Measurements from ENCODE around the gene EIF4E2.

Gene EIF4E2, protein sequence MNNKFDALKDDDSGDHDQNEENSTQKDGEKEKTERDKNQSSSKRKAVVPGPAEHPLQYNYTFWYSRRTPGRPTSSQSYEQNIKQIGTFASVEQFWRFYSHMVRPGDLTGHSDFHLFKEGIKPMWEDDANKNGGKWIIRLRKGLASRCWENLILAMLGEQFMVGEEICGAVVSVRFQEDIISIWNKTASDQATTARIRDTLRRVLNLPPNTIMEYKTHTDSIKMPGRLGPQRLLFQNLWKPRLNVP

GRCh38 chr2:232550354-232551249 is at the start of gene EIF4E2, which contains the start of gene TIGD1:
EIF4E2 (plus strand) TSS chr2:232550689; CDS start chr2:232550725, 36 bp downstream.
TIGD1 (minus strand) TSS chr2:232550557; CDS start chr2:232549882, 675 bp downstream.
- H3K9ac ChIP-seq (ENCODE audit: low read depth in 1 of 2, low read length in 2 of 2): peak within 1 kb of the TSS; percentile 90 to 94
- peak within 1 kb of the TSS; percentile 94 for H3K27ac ChIP-seq (ENCODE audit: low read depth, low read length)
- peak within 1 kb of the TSS; percentile 96 to 99 for H3K4me3 ChIP-seq (ENCODE audit: low read depth in 1 of 2, low read length in 2 of 2)
- peaks cover 17 to 18% of the 10 kb centered on the region in 2 donors for H3K4me1 ChIP-seq (ENCODE audit: control insufficient read depth in 1 of 2, insufficient read depth in 2 of 2, low read length in 2 of 2)
- H3K27me3 ChIP-seq (ENCODE audit: control insufficient read depth in 1 of 2, insufficient read depth in 2 of 2, low read length in 2 of 2): no peaks in the 10 kb centered on the region
- H3K36me3 ChIP-seq (ENCODE audit: control insufficient read depth in 1 of 2, insufficient read depth in 2 of 2, low read length in 2 of 2): peaks cover 5 to 17% of the 10 kb centered on the region in 2 donors
- no peaks in the 10 kb centered on the region for H3K9me3 ChIP-seq (ENCODE audit: control insufficient read depth in 1 of 2, low read length in 2 of 2)

DNA sequence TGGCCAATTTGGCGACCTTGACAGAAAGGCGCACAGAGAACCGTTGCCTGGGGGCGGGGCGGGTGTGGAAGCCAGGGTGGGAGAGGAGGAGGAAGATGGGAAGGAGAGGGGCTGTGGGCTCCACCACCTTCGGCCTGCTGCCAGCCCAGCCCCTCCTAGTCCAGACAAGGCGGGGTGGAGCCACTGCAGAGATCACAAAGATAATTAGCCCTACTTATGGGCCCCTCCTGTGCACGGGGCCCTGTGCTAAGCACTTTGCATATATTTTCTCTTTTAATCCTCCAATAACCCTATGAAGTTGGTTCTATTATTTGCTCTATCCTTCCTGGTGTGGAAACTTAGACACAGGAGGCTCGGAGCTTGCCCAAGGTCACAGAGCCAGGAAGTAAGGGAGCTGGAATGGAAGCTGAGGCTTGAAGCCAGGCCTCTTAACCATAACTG is 49.1 kb upstream of the EIF4E2 start:
- Histone ChIP-seq H3K36me3 (ENCODE audit: control insufficient read depth in 1 of 2, insufficient read depth in 2 of 2, low read length in 2 of 2) (no peaks in the 10 kb centered on the region), H3K4me3 (ENCODE audit: low read depth in 1 of 2, low read length in 2 of 2) (no peak overlapping the region), H3K27ac (ENCODE audit: low read depth, low read length) (no peak overlapping the region), H3K9ac (ENCODE audit: low read depth in 1 of 2, low read length in 2 of 2) (no peak overlapping the region), H3K4me1 (ENCODE audit: control insufficient read depth in 1 of 2, insufficient read depth in 2 of 2, low read length in 2 of 2) (no peaks in the 10 kb centered on the region), H3K27me3 (ENCODE audit: control insufficient read depth in 1 of 2, insufficient read depth in 2 of 2, low read length in 2 of 2) (peaks cover 25 to 33% of the 10 kb centered on the region in 2 donors), H3K9me3 (ENCODE audit: control insufficient read depth in 1 of 2, low read length in 2 of 2) (no peaks in the 10 kb centered on the region)

DNA sequence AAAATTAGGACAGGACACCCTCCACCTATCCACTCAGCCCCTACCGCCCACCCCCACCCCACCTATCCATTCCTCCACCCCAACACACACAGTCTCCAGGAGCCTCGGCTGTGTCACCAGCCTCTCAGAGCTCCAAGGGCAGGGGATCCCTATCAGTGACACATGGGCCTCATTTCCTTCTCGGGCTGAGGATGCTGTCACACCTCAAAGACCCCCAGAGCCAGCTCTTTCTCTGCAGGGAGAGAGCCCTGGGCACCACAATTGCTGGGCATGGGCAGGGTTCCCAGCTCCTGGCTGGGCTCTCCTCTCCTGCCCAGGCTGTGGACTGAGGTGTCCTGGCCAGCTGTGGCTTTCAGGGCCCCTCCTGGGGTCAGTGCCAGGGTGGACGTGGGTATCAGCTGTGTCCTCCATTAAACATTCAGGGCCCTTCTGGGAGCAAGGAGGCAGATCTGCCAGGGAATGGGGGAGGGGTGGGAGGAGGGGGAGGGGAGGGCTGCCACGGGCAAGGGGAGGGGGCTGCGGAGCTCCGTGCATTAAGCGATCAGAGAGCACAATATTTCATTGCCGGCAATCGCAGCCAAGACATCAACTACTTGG is 48.6 kb upstream of the EIF4E2 start:
- no peak overlapping the region for H3K27ac ChIP-seq (ENCODE audit: low read depth, low read length)

DNA sequence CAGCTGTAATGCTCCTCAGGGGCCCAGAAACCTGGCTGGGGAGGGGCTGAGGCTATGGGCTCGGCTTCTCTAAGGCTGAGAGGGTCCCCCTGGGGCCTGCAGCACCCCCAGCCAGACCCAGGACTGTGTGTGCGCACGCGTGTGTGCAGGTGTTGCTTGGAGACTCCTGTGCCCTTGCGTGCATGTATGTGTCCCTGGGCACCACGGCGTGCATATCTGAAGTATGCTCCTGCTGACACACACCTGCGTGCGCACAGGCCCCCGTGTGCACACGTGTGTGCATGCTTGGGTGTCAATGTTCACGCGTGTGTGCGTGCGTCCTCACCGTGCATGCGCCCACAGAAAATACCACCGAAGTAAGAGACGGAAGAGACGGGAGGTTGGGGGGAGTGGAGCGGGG is 48.0 kb upstream of the EIF4E2 start:
- Histone ChIP-seq H3K4me3 (ENCODE audit: low read depth in 1 of 2, low read length in 2 of 2) (no peak overlapping the region), H3K27me3 (ENCODE audit: control insufficient read depth in 1 of 2, insufficient read depth in 2 of 2, low read length in 2 of 2) (peaks cover 25 to 33% of the 10 kb centered on the region in 2 donors)

More for the DNA sequence above, 48.6 kb upstream of the EIF4E2 start:
- Histone ChIP-seq H3K36me3 (ENCODE audit: control insufficient read depth in 1 of 2, insufficient read depth in 2 of 2, low read length in 2 of 2) (no peaks in the 10 kb centered on the region), H3K27me3 (ENCODE audit: control insufficient read depth in 1 of 2, insufficient read depth in 2 of 2, low read length in 2 of 2) (peaks cover 25 to 33% of the 10 kb centered on the region in 2 donors), H3K9ac (ENCODE audit: low read depth in 1 of 2, low read length in 2 of 2) (no peak overlapping the region), H3K9me3 (ENCODE audit: control insufficient read depth in 1 of 2, low read length in 2 of 2) (no peaks in the 10 kb centered on the region), H3K4me3 (ENCODE audit: low read depth in 1 of 2, low read length in 2 of 2) (no peak overlapping the region), H3K4me1 (ENCODE audit: control insufficient read depth in 1 of 2, insufficient read depth in 2 of 2, low read length in 2 of 2) (no peaks in the 10 kb centered on the region)

GRCh38 chr2:232502911-232503808 is 47.3 kb upstream of the EIF4E2 start:
- Histone ChIP-seq H3K4me1 (ENCODE audit: control insufficient read depth in 1 of 2, insufficient read depth in 2 of 2, low read length in 2 of 2) (no peaks in the 10 kb centered on the region), H3K4me3 (ENCODE audit: low read depth in 1 of 2, low read length in 2 of 2) (peak overlapping the region; percentile 16 to 22), H3K9ac (ENCODE audit: low read depth in 1 of 2, low read length in 2 of 2) (no peak overlapping the region), H3K27ac (ENCODE audit: low read depth, low read length) (no peak overlapping the region), H3K27me3 (ENCODE audit: control insufficient read depth in 1 of 2, insufficient read depth in 2 of 2, low read length in 2 of 2) (peaks cover 25 to 33% of the 10 kb centered on the region in 2 donors), H3K36me3 (ENCODE audit: control insufficient read depth in 1 of 2, insufficient read depth in 2 of 2, low read length in 2 of 2) (no peaks in the 10 kb centered on the region), H3K9me3 (ENCODE audit: control insufficient read depth in 1 of 2, low read length in 2 of 2) (no peaks in the 10 kb centered on the region)

More for the DNA sequence above, 48.0 kb upstream of the EIF4E2 start:
- Histone ChIP-seq H3K4me1 (ENCODE audit: control insufficient read depth in 1 of 2, insufficient read depth in 2 of 2, low read length in 2 of 2) (no peaks in the 10 kb centered on the region), H3K9ac (ENCODE audit: low read depth in 1 of 2, low read length in 2 of 2) (no peak overlapping the region), H3K9me3 (ENCODE audit: control insufficient read depth in 1 of 2, low read length in 2 of 2) (no peaks in the 10 kb centered on the region), H3K36me3 (ENCODE audit: control insufficient read depth in 1 of 2, insufficient read depth in 2 of 2, low read length in 2 of 2) (no peaks in the 10 kb centered on the region), H3K27ac (ENCODE audit: low read depth, low read length) (no peak overlapping the region)

DNA sequence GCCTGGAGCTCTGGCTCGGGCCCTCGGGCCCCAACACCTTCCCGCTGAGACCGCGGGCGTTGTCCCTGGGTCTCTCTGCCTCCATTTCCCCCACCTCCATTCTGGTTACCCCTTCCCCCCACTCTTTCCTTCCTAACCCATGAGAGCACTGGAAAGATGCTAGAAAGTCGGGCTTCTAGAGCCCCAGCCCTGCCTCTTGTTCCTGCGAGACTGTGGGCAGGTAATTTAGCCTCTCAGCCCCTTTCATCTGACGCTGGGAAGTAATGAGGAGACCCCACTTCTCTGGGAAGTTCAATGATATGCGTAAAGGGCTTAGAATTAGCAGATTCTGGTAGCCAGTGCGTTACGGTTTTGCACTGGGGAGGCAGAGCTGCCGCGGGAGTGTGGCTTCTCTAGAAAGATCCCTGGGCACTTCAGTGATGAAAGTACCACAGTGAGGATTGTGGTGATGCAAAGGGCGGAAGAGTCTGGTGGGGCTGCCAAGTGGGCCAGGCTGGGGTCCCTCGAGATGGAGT is 46.6 kb upstream of the EIF4E2 start:
- Histone ChIP-seq H3K4me3 (ENCODE audit: low read depth in 1 of 2, low read length in 2 of 2) (no peak overlapping the region), H3K36me3 (ENCODE audit: control insufficient read depth in 1 of 2, insufficient read depth in 2 of 2, low read length in 2 of 2) (no peaks in the 10 kb centered on the region), H3K4me1 (ENCODE audit: control insufficient read depth in 1 of 2, insufficient read depth in 2 of 2, low read length in 2 of 2) (no peaks in the 10 kb centered on the region), H3K27me3 (ENCODE audit: control insufficient read depth in 1 of 2, insufficient read depth in 2 of 2, low read length in 2 of 2) (peaks cover 21 to 28% of the 10 kb centered on the region in 2 donors), H3K9me3 (ENCODE audit: control insufficient read depth in 1 of 2, low read length in 2 of 2) (no peaks in the 10 kb centered on the region), H3K27ac (ENCODE audit: low read depth, low read length) (no peak overlapping the region), H3K9ac (ENCODE audit: low read depth in 1 of 2, low read length in 2 of 2) (no peak overlapping the region)

GRCh38 chr2:232504438-232504837 is 46.1 kb upstream of the EIF4E2 start:
- Histone ChIP-seq H3K4me3 (ENCODE audit: low read depth in 1 of 2, low read length in 2 of 2) (no peak overlapping the region), H3K27me3 (ENCODE audit: control insufficient read depth in 1 of 2, insufficient read depth in 2 of 2, low read length in 2 of 2) (peaks cover 21 to 27% of the 10 kb centered on the region in 2 donors), H3K36me3 (ENCODE audit: control insufficient read depth in 1 of 2, insufficient read depth in 2 of 2, low read length in 2 of 2) (no peaks in the 10 kb centered on the region)

GRCh38 chr2:232505856-232506255 is 44.6 kb upstream of the EIF4E2 start:
- Histone ChIP-seq H3K36me3 (ENCODE audit: control insufficient read depth in 1 of 2, insufficient read depth in 2 of 2, low read length in 2 of 2) (no peaks in the 10 kb centered on the region), H3K27me3 (ENCODE audit: control insufficient read depth in 1 of 2, insufficient read depth in 2 of 2, low read length in 2 of 2) (peaks cover 21 to 27% of the 10 kb centered on the region in 2 donors), H3K9ac (ENCODE audit: low read depth in 1 of 2, low read length in 2 of 2) (no peak overlapping the region), H3K27ac (ENCODE audit: low read depth, low read length) (no peak overlapping the region), H3K4me1 (ENCODE audit: control insufficient read depth in 1 of 2, insufficient read depth in 2 of 2, low read length in 2 of 2) (no peaks in the 10 kb centered on the region), H3K4me3 (ENCODE audit: low read depth in 1 of 2, low read length in 2 of 2) (no peak overlapping the region), H3K9me3 (ENCODE audit: control insufficient read depth in 1 of 2, low read length in 2 of 2) (no peaks in the 10 kb centered on the region)

More at GRCh38 chr2:232504438-232504837, 46.1 kb upstream of the EIF4E2 start:
- no peaks in the 10 kb centered on the region for H3K4me1 ChIP-seq (ENCODE audit: control insufficient read depth in 1 of 2, insufficient read depth in 2 of 2, low read length in 2 of 2)
- H3K27ac ChIP-seq (ENCODE audit: low read depth, low read length): no peak overlapping the region
- no peak overlapping the region for H3K9ac ChIP-seq (ENCODE audit: low read depth in 1 of 2, low read length in 2 of 2)
- H3K9me3 ChIP-seq (ENCODE audit: control insufficient read depth in 1 of 2, low read length in 2 of 2): no peaks in the 10 kb centered on the region

- H3K27ac ChIP-seq (ENCODE audit: low read depth, low read length): no peak overlapping the region
- no peak overlapping the region for H3K9ac ChIP-seq (ENCODE audit: low read depth in 1 of 2, low read length in 2 of 2)
- no peak overlapping the region for H3K4me3 ChIP-seq (ENCODE audit: low read depth in 1 of 2, low read length in 2 of 2)
- no peaks in the 10 kb centered on the region for H3K4me1 ChIP-seq (ENCODE audit: control insufficient read depth in 1 of 2, insufficient read depth in 2 of 2, low read length in 2 of 2)
- H3K36me3 ChIP-seq (ENCODE audit: control insufficient read depth in 1 of 2, insufficient read depth in 2 of 2, low read length in 2 of 2): no peaks in the 10 kb centered on the region
- H3K27me3 ChIP-seq (ENCODE audit: control insufficient read depth in 1 of 2, insufficient read depth in 2 of 2, low read length in 2 of 2): peaks cover 21 to 27% of the 10 kb centered on the region in 2 donors
- no peaks in the 10 kb centered on the region for H3K9me3 ChIP-seq (ENCODE audit: control insufficient read depth in 1 of 2, low read length in 2 of 2)
Measured at GRCh38 chr2:232506709-232507108, 43.8 kb upstream of the EIF4E2 start.

Measured in duodenal mucosa (tissue), 2 donors.